Liver (tissue), 9 donors: ENCODE data around the gene CTLA4. TPM values are rescaled to one million over a fixed set of nuclear protein-coding genes. Genes with fewer than 3 reads are reported as not detected.
"Not testable (repeated sequence)": the region's sequence is repeated elsewhere in the genome, so short reads cannot be mapped to it uniquely, and the experiment has no call there.

Experiments
- DNase-seq: peaks from one replicate; pipeline ENCODE4 v3.0.0-alpha.2; 2017; ENCODE audit warnings: low spot score
- H3K27ac ChIP-seq, 2 donors: one replicate each; pipeline ENCODE4 v1.7.0; 2013; ENCODE audit warnings: inconsistent platforms in 2 of 2, low read length in 2 of 2, control low read depth in 1 of 2, low read depth in 1 of 2, mild to moderate bottlenecking in 1 of 2
- H3K27me3 ChIP-seq, 4 donors: one replicate each; pipeline versions ENCODE4 v1.6.1 to v1.7.0; 2013; ENCODE audit warnings: low read length in 3 of 4, inconsistent platforms in 1 of 4, mild to moderate bottlenecking in 1 of 4, moderate library complexity in 1 of 4; ENCODE audit not compliant: control insufficient read depth in 4 of 4, insufficient read depth in 4 of 4
- H3K36me3 ChIP-seq, 4 donors: one replicate each; pipeline versions ENCODE4 v1.6.1 to v1.7.0; 2013; ENCODE audit warnings: low read length in 3 of 4, mild to moderate bottlenecking in 3 of 4, low read depth in 1 of 4, moderate library complexity in 1 of 4; ENCODE audit not compliant: control insufficient read depth in 4 of 4, insufficient read depth in 3 of 4
- H3K4me1 ChIP-seq, 4 donors: one replicate each; pipeline versions ENCODE4 v1.6.1 to v1.7.0; 2013; ENCODE audit warnings: low read length in 3 of 4, mild to moderate bottlenecking in 3 of 4, moderate library complexity in 1 of 4; ENCODE audit not compliant: control insufficient read depth in 4 of 4, insufficient read depth in 4 of 4
- H3K4me3 ChIP-seq, 3 donors: one replicate each; pipeline versions ENCODE4 v1.6.1 to v1.7.0; 2013; ENCODE audit warnings: low read length in 3 of 3, control low read depth in 1 of 3, low read depth in 1 of 3, mild to moderate bottlenecking in 1 of 3
- H3K9ac ChIP-seq, 2 donors: one replicate each; pipeline ENCODE4 v1.7.0; 2013; ENCODE audit warnings: low read length in 2 of 2, mild to moderate bottlenecking in 2 of 2, moderate library complexity in 2 of 2, control low read depth in 1 of 2, low read depth in 1 of 2
- H3K9me3 ChIP-seq, 4 donors: one replicate each; pipeline versions ENCODE4 v1.6.1 to v1.7.0; 2013; ENCODE audit warnings: low read length in 3 of 4; ENCODE audit not compliant: control insufficient read depth in 4 of 4
- EGR1 ChIP-seq, 2 donors: IDR thresholded peaks; 2 replicates each; pipeline ENCODE4 v1.6.1; 2016 to 2018; ENCODE audit warnings: antibody characterized with exemption in 2 of 2, low read depth in 2 of 2
- GABPA ChIP-seq, 2 donors: IDR thresholded peaks in 1 of 2; conservative IDR thresholded peaks in 1 of 2; 2 replicates each; pipeline ENCODE4 v1.6.1; 2016; ENCODE audit warnings: antibody characterized with exemption in 2 of 2, mild to moderate bottlenecking in 1 of 2, moderate library complexity in 1 of 2
- HNF4G ChIP-seq: IDR thresholded peaks from 2 replicates; pipeline ENCODE4 v1.6.1; 2016; ENCODE audit warnings: antibody characterized with exemption
- MAX ChIP-seq: IDR thresholded peaks from 2 replicates; pipeline ENCODE4 v1.6.1; 2016; ENCODE audit warnings: antibody characterized with exemption
- NR2F2 ChIP-seq: IDR thresholded peaks from 2 replicates; pipeline ENCODE4 v1.6.1; 2016; ENCODE audit warnings: antibody characterized with exemption
- RAD21 ChIP-seq, 2 donors: IDR thresholded peaks; 2 replicates each; pipeline ENCODE4 v1.6.1; 2016; ENCODE audit warnings: antibody characterized with exemption in 2 of 2, mild to moderate bottlenecking in 2 of 2
- REST ChIP-seq: IDR thresholded peaks from 2 replicates; pipeline ENCODE4 v1.6.1; 2016; ENCODE audit warnings: antibody characterized with exemption, mild to moderate bottlenecking
- RXRA ChIP-seq, 2 donors: IDR thresholded peaks; 2 replicates each; pipeline ENCODE4 v1.6.1; 2017 to 2018; ENCODE audit warnings: antibody characterized with exemption in 2 of 2, mild to moderate bottlenecking in 1 of 2
- TAF1 ChIP-seq: conservative IDR thresholded peaks from 2 replicates; pipeline ENCODE4 v1.6.1; 2016; ENCODE audit warnings: antibody characterized with exemption, mild to moderate bottlenecking
- YY1 ChIP-seq: IDR thresholded peaks from 2 replicates; pipeline ENCODE4 v1.6.1; 2016; ENCODE audit warnings: antibody characterized with exemption, mild to moderate bottlenecking
- ZBTB33 ChIP-seq: IDR thresholded peaks from 2 replicates; pipeline ENCODE4 v1.6.1; 2016; ENCODE audit warnings: antibody characterized with exemption
- WGBS: extraction: QIAGEN DNeasy Blood & Tissue Kit; methylation state at CpG from one replicate; pipeline ENCODE4 v1.1.7; 2013; 5-methylcytosine and 5-hydroxymethylcytosine counted together
- polyA plus RNA-seq, 2 donors: library from polyadenylated mRNA; stranded (reverse) in 1 of 2; unstranded in 1 of 2; fragments of 200-250 nt in 1 of 2; fragments of >200 nt in 1 of 2; fragmentation: Nextera tagmentation in 1 of 2; extraction: Ambion mirVana in 1 of 2; gene quantifications; one replicate each; pipeline versions ENCODE4 v1.2.1 to v1.2.3, GENCODE V29; 2013 to 2015
- total RNA-seq, 2 donors: library from RNA; depleted of rRNA; stranded (reverse); fragments of >200 nt; gene quantifications; one replicate each; pipeline ENCODE4 v1.2.3, GENCODE V29; 2014
- donor health status: healthy.
- donor health status: healthy.
- donor health status: healthy.
- donor health status: healthy.
- donor health status: healthy.

The CTLA4 gene
- total and polyA plus RNA-seq, 4 donors: 0.17 TPM; not detected in 3

- Histone ChIP-seq H3K9me3 (no peaks in the 10 kb centered on the region), H3K27me3 (no peaks in the 10 kb centered on the region), H3K4me1 (no peaks in the 10 kb centered on the region), H3K9ac (no peak overlapping the region), H3K27ac (no peak overlapping the region), H3K36me3 (no peaks in the 10 kb centered on the region), H3K4me3 (no peak overlapping the region)
- no peak for TF ChIP-seq EGR1 (IDR thresholded peaks at IDR 0.05; ENCODE audit: low read depth in 2 of 2)
- TF ChIP-seq YY1: no peak
- TF ChIP-seq GABPA (IDR thresholded peaks at IDR 0.05 in 1 of 2, conservative IDR thresholded peaks at IDR 0.05 in 1 of 2): no peak
- no peak for TF ChIP-seq RAD21 (IDR thresholded peaks at IDR 0.05)
- DNase-seq: no peak
- 35% methylated on average over 5 of the region's 5 CpGs for WGBS
Measured at GRCh38 chr2:203878063-203878462, 10.5 kb downstream of the CTLA4 start.

DNA sequence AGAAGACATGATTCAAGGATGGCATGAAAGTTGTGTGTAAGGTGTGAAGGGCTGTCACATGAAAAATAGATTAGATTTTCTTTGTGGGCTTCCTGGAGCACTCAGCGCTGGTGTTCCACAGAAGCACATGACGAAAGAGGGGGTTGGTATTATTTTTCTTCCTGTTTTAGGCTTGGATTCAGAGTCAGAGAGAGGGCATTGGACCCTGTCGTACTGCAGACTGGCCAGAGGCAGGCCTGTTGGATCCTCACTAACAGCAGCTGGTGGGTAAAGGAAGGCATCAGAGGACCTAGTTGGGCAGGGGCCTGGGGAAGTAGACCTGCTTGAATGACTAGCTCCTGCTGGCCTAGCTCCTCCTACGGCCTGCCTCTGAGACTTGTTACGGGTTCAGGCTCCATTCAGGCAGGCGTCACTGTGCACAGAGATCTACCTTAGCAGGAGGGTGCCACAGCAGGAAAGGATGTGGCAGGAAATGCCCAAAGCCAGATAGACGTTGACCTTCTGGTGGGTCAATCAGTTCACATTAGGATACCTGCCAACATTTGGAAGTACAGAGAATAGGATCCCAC is 13.1 kb downstream of the CTLA4 start:
- DNase-seq: no peak
- Histone ChIP-seq H3K36me3 (no peaks in the 10 kb centered on the region), H3K9ac (no peak overlapping the region), H3K4me3 (no peak overlapping the region), H3K4me1 (no peaks in the 10 kb centered on the region), H3K27me3 (no peaks in the 10 kb centered on the region), H3K27ac (no peak overlapping the region), H3K9me3 (no peaks in the 10 kb centered on the region)
- no peak for TF ChIP-seq GABPA (IDR thresholded peaks at IDR 0.05 in 1 of 2, conservative IDR thresholded peaks at IDR 0.05 in 1 of 2)
- TF ChIP-seq MAX: no peak
- TF ChIP-seq REST: no peak
- 87% methylated on average over 7 of the region's 7 CpGs for whole genome bisulfite sequencing

DNA sequence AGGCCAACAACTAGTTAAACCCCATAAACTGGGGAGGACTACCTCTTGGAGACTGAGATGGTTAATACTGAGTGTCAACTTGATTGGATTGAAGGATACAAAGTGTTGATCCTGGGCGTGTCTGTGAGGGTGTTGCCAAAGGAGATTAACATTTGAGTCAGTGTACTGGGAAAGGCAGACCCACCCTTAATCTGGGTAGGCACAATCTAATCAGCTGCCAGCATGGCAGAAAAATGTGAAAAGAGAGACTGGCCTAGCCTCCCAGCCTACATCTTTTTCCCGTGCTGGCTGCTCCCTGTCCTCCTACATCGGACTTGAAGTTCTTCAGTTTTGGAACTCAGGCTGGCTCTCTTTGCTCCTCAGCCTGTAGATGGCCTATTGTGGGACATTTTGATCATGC is 13.6 kb downstream of the CTLA4 start:
- H3K4me3 ChIP-seq, H3K4me1 ChIP-seq, H3K36me3 ChIP-seq, H3K9ac ChIP-seq, DNase-seq, H3K27me3 ChIP-seq, H3K27ac ChIP-seq, H3K9me3 ChIP-seq: not testable (repeated sequence)
- 96% methylated on average over 3 of the region's 3 CpGs for WGBS

DNA sequence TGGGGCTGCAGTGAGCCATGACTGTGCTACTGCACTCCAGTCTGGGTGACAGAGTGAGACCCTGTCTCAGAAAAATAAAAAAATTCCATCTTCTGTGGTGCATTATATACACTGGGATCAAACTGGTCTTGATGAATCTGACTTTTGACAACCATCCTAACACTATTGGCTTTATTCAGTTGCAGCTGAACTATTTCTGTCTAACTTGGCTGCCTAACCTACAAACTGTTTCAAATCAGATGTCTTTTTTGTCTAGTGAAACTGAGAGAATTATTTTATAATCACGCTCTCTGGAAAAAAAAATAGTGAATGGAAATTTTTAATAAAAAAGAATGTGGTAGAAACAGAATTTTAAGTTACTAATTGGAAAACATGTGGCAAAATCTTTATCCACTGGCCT is 15.0 kb downstream of the CTLA4 start:
- H3K4me3 ChIP-seq: no peak overlapping the region
- H3K4me1 ChIP-seq: no peaks in the 10 kb centered on the region
- H3K9ac ChIP-seq: no peak overlapping the region
- TF ChIP-seq EGR1 (IDR thresholded peaks at IDR 0.05; ENCODE audit: low read depth in 2 of 2) (no peak), ZBTB33 (no peak), TAF1 (no peak), HNF4G (no peak), RXRA (IDR thresholded peaks at IDR 0.05) (no peak), NR2F2 (no peak), GABPA (IDR thresholded peaks at IDR 0.05 in 1 of 2, conservative IDR thresholded peaks at IDR 0.05 in 1 of 2) (no peak), RAD21 (IDR thresholded peaks at IDR 0.05) (no peak)
- 97% methylated on average over 1 of the region's 1 CpG for WGBS
- H3K27me3 ChIP-seq: no peaks in the 10 kb centered on the region
- no peaks in the 10 kb centered on the region for H3K9me3 ChIP-seq
- H3K27ac ChIP-seq: no peak overlapping the region
- no peaks in the 10 kb centered on the region for H3K36me3 ChIP-seq
- DNase-seq: no peak
